ENCODE data around the gene BAX.

GRCh38 chr19:48989701-48990291 lies 35.1 kb downstream of the BAX start:
- TF ChIP-seq POLR2A (IDR thresholded peaks at IDR 0.05) (no peak), CTCF (IDR thresholded peaks at IDR 0.05) (no peak)

Measured in adrenal gland (tissue), 5 donors.